ENCODE measurements around the gene NAT14.

GRCh38 chr19:55500368-55500952, 15.5 kb downstream of the NAT14 start:
- no peak for TF ChIP-seq CTCF (IDR thresholded peaks at IDR 0.05)
- TF ChIP-seq ZFX (IDR thresholded peaks at IDR 0.05; ENCODE audit: borderline replicate concordance) = no peak

Data from 22Rv1 (cell line).